NCI-H460 (cell line): ENCODE measurements around the gene MACROH2A1. TPM values are rescaled to one million over a fixed set of nuclear protein-coding genes. Genes with fewer than 3 reads are reported as not detected.

Source experiments
- DNase-seq: peaks from one replicate; pipeline ENCODE4 v3.0.0-alpha.2; 2016; ENCODE audit warnings: low read depth; ENCODE audit errors: extremely low read depth
- total RNA-seq: library from RNA; depleted of rRNA; stranded (reverse); fragments of >200 nt; shearing (Covaris generic); gene quantifications from 2 replicates; pipeline ENCODE4 v1.2.3, GENCODE V29; 2014

MACROH2A1 gene
- total RNA-seq, 1 experiment from 2014 or later = 170 TPM

GRCh38 chr5:135335031-135335828 is 63.8 kb downstream of the MACROH2A1 start:
- DNase-seq = no peak

- DNase-seq = no peak
Observed at GRCh38 chr5:135333732-135334515, 65.1 kb downstream of the MACROH2A1 start.

GRCh38 chr5:135332519-135333150 is 66.4 kb downstream of the MACROH2A1 start:
- peak; percentile 51 for DNase-seq

- no peak for DNase-seq
Observed at GRCh38 chr5:135331612-135332011, 67.4 kb downstream of the MACROH2A1 start.

- DNase-seq = no peak
Observed at GRCh38 chr5:135330798-135331096, 68.3 kb downstream of the MACROH2A1 start.

GRCh38 chr5:135329913-135330797 is 68.9 kb downstream of the MACROH2A1 start:
- DNase-seq = no peak

GRCh38 chr5:135329066-135329912 is 69.7 kb downstream of the MACROH2A1 start:
- no peak for DNase-seq

GRCh38 chr5:135328128-135328687 is 70.8 kb downstream of the MACROH2A1 start:
- no peak for DNase-seq

GRCh38 chr5:135327429-135328127 is 71.5 kb downstream of the MACROH2A1 start:
- no peak for DNase-seq

GRCh38 chr5:135326296-135327254 is 72.5 kb downstream of the MACROH2A1 start:
- no peak for DNase-seq

- DNase-seq = no peak
Observed at GRCh38 chr5:135324897-135325650, 74.0 kb downstream of the MACROH2A1 start.

GRCh38 chr5:135324160-135324559 is 74.9 kb downstream of the MACROH2A1 start:
- DNase-seq = no peak

- no peak for DNase-seq
Observed at GRCh38 chr5:135323701-135324132, 75.3 kb downstream of the MACROH2A1 start.

GRCh38 chr5:135323227-135323626 is 75.8 kb downstream of the MACROH2A1 start:
- DNase-seq = no peak

- DNase-seq = no peak
Observed at GRCh38 chr5:135322744-135323143, 76.3 kb downstream of the MACROH2A1 start.

- no peak for DNase-seq
Observed at GRCh38 chr5:135322271-135322670, 76.8 kb downstream of the MACROH2A1 start.
